Gastrocnemius medialis (tissue), 4 donors: Measurements from ENCODE around the gene KLHL30. TPM values are rescaled to one million over a fixed set of nuclear protein-coding genes. Genes with fewer than 3 reads are reported as not detected.

Experiments
- ATAC-seq, 2 donors: fragments of 150-250 bp; one replicate each; pipeline ENCODE4 v1.9.1; 2016
- DNase-seq, 2 donors: peaks; one replicate each; pipeline ENCODE4 v3.0.0-alpha.2; 2019
- H3K27ac ChIP-seq, 4 donors: fragments of 200-600 bp; sonication (generic); 1 replicate in 1 of 4; 2 replicates in 3 of 4; pipeline ENCODE4 v1.5.1; 2016 to 2018; ENCODE audit warnings: mild to moderate bottlenecking in 2 of 4, moderate library complexity in 1 of 4
- H3K27me3 ChIP-seq, 3 donors: fragments of 200-600 bp; sonication (generic) in 2 of 3; 1 replicate in 1 of 3; 2 replicates in 2 of 3; pipeline versions ENCODE4 v1.5.1 to v1.6.0; 2016 to 2019; ENCODE audit warnings: mild to moderate bottlenecking in 1 of 3, moderate library complexity in 1 of 3
- H3K36me3 ChIP-seq, 2 donors: fragments of 200-600 bp; sonication (generic) in 1 of 2; one replicate each; pipeline ENCODE4 v1.5.1; 2017 to 2018
- H3K4me1 ChIP-seq, 2 donors: fragments of 200-600 bp; sonication (generic) in 1 of 2; one replicate each; pipeline ENCODE4 v1.5.1; 2016 to 2017; ENCODE audit warnings: mild to moderate bottlenecking in 2 of 2
- H3K4me3 ChIP-seq, 4 donors: fragments of 200-600 bp; sonication (generic) in 3 of 4; 1 replicate in 1 of 4; 2 replicates in 3 of 4; pipeline ENCODE4 v1.5.1; 2016 to 2019; ENCODE audit warnings: mild to moderate bottlenecking in 2 of 4
- H3K9me3 ChIP-seq, 3 donors: fragments of 200-600 bp; sonication (generic) in 2 of 3; 1 replicate in 1 of 3; 2 replicates in 2 of 3; pipeline ENCODE4 v1.5.1; 2016 to 2019
- POLR2A ChIP-seq, 2 donors: fragments of 450-650 bp; IDR thresholded peaks; one replicate each; pipeline ENCODE4 v1.6.1; 2017; ENCODE audit warnings: antibody characterized with exemption in 2 of 2, mild to moderate bottlenecking in 2 of 2, moderate library complexity in 2 of 2
- in situ Hi-C, 4 donors: fragments of 200-750 bp; cut with MboI; loops; one replicate each; pipeline versions ENCODE4 v1.15.0 to v1.8.0; 2017; ENCODE audit warnings: low sequenced_read_pairs in 4 of 4
- intact Hi-C: fragments of 100-400 bp; cut with DNase I; formaldehyde crosslinking; loops from one replicate; pipeline ENCODE4 v1.15.1; 2023; ENCODE audit warnings: low total_unique reads
- total RNA-seq, 4 donors: library from RNA; depleted of rRNA; stranded (reverse); fragments of >200 nt; gene quantifications; one replicate each; pipeline versions ENCODE4 v1.1.0 to v1.2.3, GENCODE V29; 2016
- TF ChIP-seq, protein P1 (sequence below), 5 experiments: fragments of 450-650 bp in 3 of 5; fragments of 200-600 bp in 2 of 5; sonication (generic) in 2 of 5; IDR thresholded peaks in 4 of 5; conservative IDR thresholded peaks in 1 of 5; 1 replicate in 4 of 5; 2 replicates in 1 of 5; pipeline ENCODE4 v1.5.1; 2016 to 2019; ENCODE audit warnings: antibody characterized with exemption in 5 of 5, mild to moderate bottlenecking in 3 of 5, moderate library complexity in 3 of 5

Gene KLHL30
- total RNA-seq, 4 donors from 2014 or later: 37.9 to 224 (median 142) TPM

DNA sequence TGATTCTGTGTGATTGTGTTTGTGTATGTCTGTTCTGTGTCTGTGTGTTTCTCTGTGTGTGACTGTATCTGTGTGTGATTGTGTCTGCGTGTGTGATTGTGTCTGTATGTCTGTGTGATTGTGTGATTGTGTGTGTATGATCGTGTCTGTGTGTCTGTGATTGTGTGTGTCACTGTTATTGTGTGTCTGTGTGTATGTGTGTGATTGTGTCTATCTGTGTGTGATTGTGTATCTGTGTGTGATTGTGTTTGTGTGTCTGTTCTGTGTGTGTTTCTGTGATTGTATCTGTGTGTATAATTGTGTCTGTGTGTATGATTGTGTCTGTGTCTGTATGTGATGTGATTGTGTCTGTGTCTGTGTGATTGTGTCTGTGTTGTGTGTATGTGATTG, 11.7 kb upstream of the KLHL30 start:
- no peak for ATAC-seq
- TF ChIP-seq POLR2A (IDR thresholded peaks at IDR 0.05): no peak
- TF ChIP-seq, protein P1, sequence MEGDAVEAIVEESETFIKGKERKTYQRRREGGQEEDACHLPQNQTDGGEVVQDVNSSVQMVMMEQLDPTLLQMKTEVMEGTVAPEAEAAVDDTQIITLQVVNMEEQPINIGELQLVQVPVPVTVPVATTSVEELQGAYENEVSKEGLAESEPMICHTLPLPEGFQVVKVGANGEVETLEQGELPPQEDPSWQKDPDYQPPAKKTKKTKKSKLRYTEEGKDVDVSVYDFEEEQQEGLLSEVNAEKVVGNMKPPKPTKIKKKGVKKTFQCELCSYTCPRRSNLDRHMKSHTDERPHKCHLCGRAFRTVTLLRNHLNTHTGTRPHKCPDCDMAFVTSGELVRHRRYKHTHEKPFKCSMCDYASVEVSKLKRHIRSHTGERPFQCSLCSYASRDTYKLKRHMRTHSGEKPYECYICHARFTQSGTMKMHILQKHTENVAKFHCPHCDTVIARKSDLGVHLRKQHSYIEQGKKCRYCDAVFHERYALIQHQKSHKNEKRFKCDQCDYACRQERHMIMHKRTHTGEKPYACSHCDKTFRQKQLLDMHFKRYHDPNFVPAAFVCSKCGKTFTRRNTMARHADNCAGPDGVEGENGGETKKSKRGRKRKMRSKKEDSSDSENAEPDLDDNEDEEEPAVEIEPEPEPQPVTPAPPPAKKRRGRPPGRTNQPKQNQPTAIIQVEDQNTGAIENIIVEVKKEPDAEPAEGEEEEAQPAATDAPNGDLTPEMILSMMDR (IDR thresholded peaks at IDR 0.05 in 4 of 5, conservative IDR thresholded peaks at IDR 0.05 in 1 of 5): no peak

DNA sequence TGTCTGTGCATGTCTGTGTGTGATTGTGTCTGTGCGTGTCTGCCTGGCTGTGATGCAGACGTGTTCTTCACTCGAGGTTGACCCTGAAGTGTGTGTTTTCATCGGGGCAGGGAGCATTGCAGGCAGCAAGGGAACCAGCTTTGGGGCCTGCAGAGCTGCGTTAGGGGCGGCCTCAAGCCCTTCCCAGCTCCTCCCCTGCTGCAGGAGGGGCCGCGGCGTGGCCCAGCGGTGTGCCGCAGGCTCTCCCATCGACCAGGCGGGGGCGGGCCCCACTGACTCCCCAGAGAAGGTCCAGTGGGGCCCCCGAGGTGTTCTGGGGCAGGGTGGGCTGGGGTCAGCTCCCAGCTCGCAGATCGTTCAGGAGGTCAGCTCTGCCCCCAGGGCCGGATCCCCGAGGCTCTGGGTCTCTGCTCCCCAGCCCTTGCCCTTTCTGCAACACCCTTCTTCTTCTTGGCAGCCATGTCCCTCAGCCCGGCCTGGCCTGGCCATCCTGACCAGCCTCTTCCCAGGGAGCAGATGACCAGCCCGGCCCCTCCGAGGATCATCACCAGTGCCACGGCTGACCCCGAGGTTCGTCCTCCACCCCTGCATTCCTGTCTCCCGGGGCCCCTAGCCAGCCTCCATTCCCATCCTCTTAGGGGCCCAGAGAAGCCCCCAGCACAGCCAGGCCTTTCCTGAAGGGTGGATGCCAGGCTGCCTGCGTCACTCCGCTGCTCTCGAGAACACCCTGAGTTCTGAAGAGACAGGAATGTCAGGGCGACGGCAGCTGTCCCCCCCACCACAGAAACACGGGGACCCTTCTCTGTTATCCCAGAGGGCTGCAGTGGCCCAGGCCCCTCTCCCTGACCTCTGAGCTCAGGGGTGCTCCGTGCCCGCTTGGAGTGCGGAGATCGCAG, 11.1 kb upstream of the KLHL30 start:
- DNase-seq (no peak), ATAC-seq (peak in 1 of 2 donors; percentile 25)
- H3K4me3 ChIP-seq: no peak overlapping the region
- no peak overlapping the region for H3K27ac ChIP-seq
- H3K27me3 ChIP-seq: no peaks in the 10 kb centered on the region
- H3K4me1 ChIP-seq: peaks cover 0 to 3% of the 10 kb centered on the region in 2 donors
- H3K9me3 ChIP-seq: no peaks in the 10 kb centered on the region
- intact Hi-C loops (no loop called here), in situ Hi-C loops (no loop called here)
- no peak for TF ChIP-seq POLR2A (IDR thresholded peaks at IDR 0.05)
- TF ChIP-seq, protein P1 (IDR thresholded peaks at IDR 0.05 in 4 of 5, conservative IDR thresholded peaks at IDR 0.05 in 1 of 5): no peak
- H3K36me3 ChIP-seq: no peaks in the 10 kb centered on the region

More for the DNA sequence above, 11.7 kb upstream of the KLHL30 start:
- DNase-seq: no peak
- no peaks in the 10 kb centered on the region for H3K36me3 ChIP-seq
- no peaks in the 10 kb centered on the region for H3K27me3 ChIP-seq
- intact Hi-C loops (no loop called here), in situ Hi-C loops (no loop called here)
- peaks cover 0 to 3% of the 10 kb centered on the region in 2 donors for H3K4me1 ChIP-seq
- H3K9me3 ChIP-seq: no peaks in the 10 kb centered on the region
- no peak overlapping the region for H3K4me3 ChIP-seq
- H3K27ac ChIP-seq: no peak overlapping the region

DNA sequence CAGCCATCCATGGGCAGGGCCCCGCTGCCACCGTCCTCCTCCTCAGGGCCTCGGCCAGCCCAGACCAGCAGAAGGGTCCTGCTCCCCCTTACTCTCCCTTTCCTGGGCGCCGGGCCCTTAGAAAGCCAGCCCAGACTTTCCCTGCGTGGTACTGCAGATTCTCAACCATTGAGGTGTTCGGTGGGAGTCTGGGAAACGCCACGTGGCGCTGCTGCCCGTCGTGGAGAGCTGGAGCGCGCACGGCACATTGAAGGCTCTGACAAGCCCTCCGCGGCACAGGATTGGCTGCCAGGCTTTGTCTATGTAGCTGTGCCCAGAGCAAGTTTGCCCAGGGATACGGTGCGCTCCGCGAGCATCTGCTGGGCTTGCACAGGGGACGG, 10.4 kb upstream of the KLHL30 start:
- no peaks in the 10 kb centered on the region for H3K36me3 ChIP-seq
- intact Hi-C loops (no loop called here), in situ Hi-C loops (no loop called here)
- TF ChIP-seq POLR2A (IDR thresholded peaks at IDR 0.05): no peak
- TF ChIP-seq, protein P1 (IDR thresholded peaks at IDR 0.05 in 4 of 5, conservative IDR thresholded peaks at IDR 0.05 in 1 of 5): no peak
- no peak overlapping the region for H3K4me3 ChIP-seq
- peaks cover 0 to 3% of the 10 kb centered on the region in 2 donors for H3K4me1 ChIP-seq
- DNase-seq (no peak), ATAC-seq (no peak)
- no peaks in the 10 kb centered on the region for H3K27me3 ChIP-seq
- H3K9me3 ChIP-seq: no peaks in the 10 kb centered on the region
- H3K27ac ChIP-seq: no peak overlapping the region

DNA sequence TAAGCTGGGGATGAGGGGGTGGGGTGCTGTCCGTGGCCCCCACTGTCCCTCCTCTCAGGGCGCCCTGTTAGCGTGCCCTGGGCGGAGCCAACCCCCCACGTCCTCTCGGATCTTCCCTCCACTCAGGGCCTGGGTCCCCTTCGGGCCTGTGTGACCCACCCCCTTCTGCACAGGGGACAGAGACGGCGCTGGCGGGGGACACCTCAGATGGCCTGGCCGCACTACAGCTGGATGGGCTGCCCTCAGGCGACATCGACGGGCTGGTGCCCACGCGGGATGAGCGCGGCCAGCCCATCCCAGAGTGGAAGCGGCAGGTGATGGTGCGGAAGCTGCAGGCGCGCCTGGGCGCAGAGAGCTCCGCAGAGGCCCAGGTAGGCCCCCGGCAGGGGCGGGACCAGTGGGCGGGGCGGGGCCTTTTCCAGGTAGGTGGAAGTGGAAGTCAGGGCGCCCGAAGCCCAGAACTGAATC, 9.9 kb upstream of the KLHL30 start:
- in situ Hi-C loops: no loop called here

More for the DNA sequence above, 9.9 kb upstream of the KLHL30 start:
- Histone ChIP-seq H3K36me3 (no peaks in the 10 kb centered on the region), H3K27me3 (no peaks in the 10 kb centered on the region), H3K4me3 (no peak overlapping the region), H3K9me3 (no peaks in the 10 kb centered on the region), H3K27ac (no peak overlapping the region), H3K4me1 (peaks cover 0 to 3% of the 10 kb centered on the region in 2 donors)
- ATAC-seq (no peak), DNase-seq (no peak)
- intact Hi-C loops: no loop called here
- TF ChIP-seq POLR2A (IDR thresholded peaks at IDR 0.05): no peak
- TF ChIP-seq, protein P1 (IDR thresholded peaks at IDR 0.05 in 4 of 5, conservative IDR thresholded peaks at IDR 0.05 in 1 of 5): no peak
